Measurements from ENCODE around the gene TRPV3. TPM values are rescaled to one million over a fixed set of nuclear protein-coding genes. Genes with fewer than 3 reads are reported as not detected.
"Not testable (repeated sequence)": the region's sequence is repeated elsewhere in the genome, so short reads cannot be mapped to it uniquely, and the experiment has no call there.

TRPV3 gene
- total RNA-seq, 2 donors from 2014 or later, result 0.43 to 1.5 TPM

DNA sequence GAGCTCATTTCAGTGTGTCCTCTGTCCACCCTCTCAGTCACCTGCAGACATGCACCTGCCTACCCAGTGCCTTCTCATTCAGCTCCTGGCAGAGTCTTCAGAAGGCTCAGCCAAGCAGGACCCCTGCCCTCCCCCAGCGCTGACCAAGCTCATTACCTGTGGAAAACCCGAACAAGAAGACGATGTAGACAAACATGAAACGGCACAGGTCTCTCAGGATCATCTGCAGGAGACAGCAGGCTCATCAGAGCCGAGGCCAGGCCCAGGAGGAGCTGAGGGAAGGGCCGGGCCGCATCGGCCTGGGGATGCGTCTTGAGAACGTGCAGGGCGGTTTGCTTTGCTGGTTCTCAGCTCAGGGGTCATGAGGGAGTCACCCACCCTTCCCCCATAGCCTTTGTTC, 19.4 kb upstream of the TRPV3 start:
- intact Hi-C loops (cut with DNase I, micrococcal nuclease), result no loop called here
- ATAC-seq (no peak), DNase-seq (no peak)

DNA sequence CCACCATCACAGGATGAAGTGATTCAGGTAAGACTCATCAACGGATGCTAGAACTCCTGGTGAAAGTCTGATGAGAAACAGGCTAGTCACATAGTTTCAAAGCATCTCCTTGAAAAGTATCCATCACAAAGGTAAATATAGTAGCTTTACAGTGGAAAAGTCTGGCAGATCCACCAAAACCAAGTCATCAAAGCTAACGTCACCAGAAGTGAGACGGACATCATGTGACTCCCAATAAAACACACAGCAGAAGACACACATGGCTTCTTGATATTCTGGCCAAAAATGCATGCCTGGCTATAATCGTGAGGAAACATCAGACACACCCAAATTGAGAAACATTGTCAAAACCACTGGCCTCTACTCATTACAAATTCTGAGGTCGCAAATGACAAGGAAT, 17.9 kb upstream of the TRPV3 start:
- intact Hi-C loops (cut with DNase I, micrococcal nuclease), result no loop called here
- ATAC-seq (no peak), DNase-seq (no peak)

- ATAC-seq, result no peak
- no peak for DNase-seq
- intact Hi-C loops (cut with DNase I, micrococcal nuclease), result no loop called here
These were observed 16.6 kb upstream of the TRPV3 start for GRCh38 chr17:3574231-3574630.

GRCh38 chr17:3573246-3574100, 15.9 kb upstream of the TRPV3 start:
- intact Hi-C loops (cut with DNase I, micrococcal nuclease), result no loop called here
- DNase-seq, result no peak
- no peak for ATAC-seq

- ATAC-seq (no peak), DNase-seq (no peak)
- intact Hi-C loops (cut with DNase I, micrococcal nuclease), result no loop called here
These were observed 14.6 kb upstream of the TRPV3 start for GRCh38 chr17:3572231-3572630.

DNA sequence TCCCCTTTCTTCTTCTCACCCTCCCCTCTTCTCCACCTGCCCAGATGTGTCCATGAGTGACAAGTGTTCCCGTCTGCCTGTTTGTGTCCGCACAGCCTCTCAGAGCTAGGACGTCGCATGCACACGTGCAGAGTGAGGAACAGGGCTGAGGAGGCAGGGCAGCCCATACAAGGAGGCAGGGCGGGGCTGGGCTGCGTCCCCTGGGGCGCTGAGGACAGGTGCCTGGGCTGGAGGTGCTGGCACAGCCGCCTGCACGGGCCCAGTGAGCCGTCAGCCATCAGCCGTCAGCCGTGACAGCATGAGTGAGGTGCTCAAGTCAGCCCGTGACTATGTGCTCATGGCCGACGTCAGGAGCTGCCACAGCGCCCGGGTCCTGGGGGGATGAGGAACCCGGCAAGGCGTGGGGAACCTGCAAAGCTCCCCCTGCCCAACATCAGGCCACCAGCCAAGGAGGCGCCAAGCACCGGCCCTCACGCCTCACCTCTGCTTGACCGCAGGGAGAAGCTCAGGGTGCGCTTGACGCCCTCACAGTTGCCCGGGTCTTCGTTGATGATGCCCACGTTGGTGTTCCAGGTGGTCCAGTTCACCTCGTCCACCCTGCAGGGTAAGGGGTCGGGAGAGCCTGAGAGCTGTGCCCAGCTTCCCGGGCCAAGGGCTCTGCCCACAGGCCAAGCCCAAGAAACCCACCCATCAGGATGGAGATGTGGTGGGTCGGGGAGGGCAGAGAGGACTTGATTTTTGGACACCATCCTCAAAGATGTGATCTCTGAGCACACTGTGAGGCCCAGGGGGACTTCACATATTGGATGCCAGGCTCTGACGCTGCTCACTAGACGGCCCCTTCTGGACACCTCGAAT, 13.7 kb upstream of the TRPV3 start:
- no peak for ATAC-seq
- DNase-seq, result no peak
- intact Hi-C loops (cut with DNase I, micrococcal nuclease), result no loop called here

DNA sequence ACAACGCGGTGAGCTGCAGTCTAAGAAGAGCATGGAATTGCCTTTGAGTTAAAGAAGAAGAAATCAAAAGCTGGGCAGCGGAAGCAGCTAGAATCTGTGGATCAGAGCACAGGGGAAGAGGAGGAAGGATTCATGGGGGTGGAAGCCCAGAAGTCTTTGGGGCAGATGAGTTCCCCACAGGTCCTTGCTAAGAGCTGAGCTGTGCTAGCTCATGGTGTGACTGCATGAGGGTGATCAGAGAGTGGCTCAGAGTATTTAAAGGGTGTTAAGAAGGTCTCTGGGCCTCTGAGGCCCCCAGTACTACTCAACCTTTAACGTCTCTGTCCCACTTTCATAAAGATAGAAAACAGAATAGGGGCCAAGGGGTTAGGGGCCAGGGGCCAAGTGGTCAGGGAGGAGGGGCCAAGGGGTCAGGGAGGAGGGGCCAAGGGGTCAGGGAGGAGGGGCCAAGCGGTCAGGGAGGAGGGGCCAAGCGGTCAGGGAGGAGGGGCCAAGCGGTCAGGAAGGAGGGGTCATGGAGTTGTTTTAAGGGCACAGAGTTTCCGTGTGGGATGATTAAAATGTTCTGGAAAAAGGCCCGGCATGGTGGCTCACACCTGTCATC, 12.0 kb upstream of the TRPV3 start:
- ATAC-seq (no peak), DNase-seq (no peak)
- intact Hi-C loops (cut with DNase I, micrococcal nuclease), result no loop called here

DNA sequence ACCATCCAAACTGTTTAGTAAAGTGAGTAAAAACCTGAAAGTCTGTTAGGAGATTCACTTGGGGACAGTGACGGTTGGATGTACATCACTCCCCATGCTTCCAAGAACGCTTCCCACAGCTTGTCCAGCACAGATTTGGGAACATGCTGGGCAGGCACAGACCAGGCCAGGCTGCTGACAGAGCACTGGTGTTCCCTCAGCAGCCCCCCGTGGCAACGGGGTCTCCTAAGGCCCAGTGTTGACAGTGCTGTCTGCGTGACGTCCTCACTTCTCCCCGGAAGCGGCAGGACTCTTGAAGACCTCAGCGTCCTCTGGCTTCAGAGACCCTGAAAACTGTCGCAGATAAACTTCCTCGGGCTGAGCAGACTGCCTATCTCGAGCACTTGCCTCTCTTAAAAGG, 8.9 kb upstream of the TRPV3 start:
- intact Hi-C loops (cut with DNase I, micrococcal nuclease), result no loop called here
- ATAC-seq (no peak), DNase-seq (no peak)

GRCh38 chr17:3565143-3565542, 7.5 kb upstream of the TRPV3 start:
- intact Hi-C loops (cut with DNase I, micrococcal nuclease), result no loop called here
- no peak for DNase-seq
- no peak for ATAC-seq

DNA sequence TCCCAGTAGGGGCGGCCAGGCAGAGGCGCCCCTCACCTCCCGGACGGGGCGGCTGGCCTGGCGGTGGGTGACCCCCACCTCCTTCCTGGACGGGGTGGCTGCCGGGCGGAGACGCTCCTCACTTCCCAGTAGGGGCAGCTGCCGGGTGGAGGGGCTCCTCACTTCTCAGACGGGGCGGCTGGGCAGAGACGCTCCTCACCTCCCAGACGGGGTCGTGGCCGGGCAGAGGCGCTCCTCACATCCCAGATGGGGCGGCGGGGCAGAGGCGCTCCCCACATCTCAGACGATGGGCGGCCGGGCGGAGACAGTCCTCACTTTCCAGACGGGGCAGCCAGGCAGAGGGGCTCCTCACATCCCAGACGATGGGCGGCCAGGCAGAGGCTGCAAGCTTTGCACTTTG, 6.6 kb upstream of the TRPV3 start:
- intact Hi-C loops (cut with DNase I, micrococcal nuclease); DNase-seq; ATAC-seq: not testable (repeated sequence)

- DNase-seq (no peak), ATAC-seq (no peak)
- intact Hi-C loops (cut with DNase I, micrococcal nuclease), result no loop called here
These were observed 1.6 kb upstream of the TRPV3 start for GRCh38 chr17:3559270-3559645.

DNA sequence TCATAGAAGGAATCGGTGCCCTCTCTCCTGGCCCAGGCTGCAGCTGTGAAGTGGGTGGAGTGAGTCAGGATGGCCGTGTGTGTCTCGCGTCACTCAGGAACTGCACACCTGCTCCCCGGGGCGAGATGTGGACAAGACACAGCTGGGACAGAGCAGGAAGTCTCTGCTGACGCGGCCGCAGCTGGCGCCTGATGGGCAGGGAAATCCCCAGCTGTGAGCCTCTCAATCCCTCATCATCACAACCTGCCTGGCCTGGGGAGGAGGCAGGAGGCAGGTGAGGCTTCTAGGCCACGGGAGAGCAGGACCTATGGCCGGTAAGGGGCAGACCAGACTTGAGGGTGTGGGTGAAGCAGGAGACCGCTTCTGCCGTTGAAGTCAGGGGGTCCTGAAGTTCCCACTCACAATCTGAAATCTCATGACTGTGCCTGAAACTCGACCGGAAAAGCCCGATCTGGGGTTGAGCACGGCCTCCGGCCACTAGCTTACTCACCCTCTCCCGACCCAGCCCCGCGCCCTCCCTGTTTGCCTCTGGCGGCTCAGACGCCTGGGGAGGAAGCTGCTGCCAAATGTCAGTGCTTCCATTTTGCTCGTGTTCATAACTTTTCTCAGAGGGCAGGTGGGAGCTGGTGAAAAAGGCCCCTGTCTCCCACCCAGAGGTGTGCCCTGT, 1.1 kb upstream of the TRPV3 start:
- DNase-seq, result peak; percentile 67 to 70
- intact Hi-C loops (cut with DNase I, micrococcal nuclease), result no loop called here
- ATAC-seq, result peak; percentile 80

- ATAC-seq (peak; percentile 14), DNase-seq (no peak)
- intact Hi-C loops (cut with DNase I, micrococcal nuclease), result no loop called here
These were observed 470 bp downstream of the TRPV3 start for GRCh38 chr17:3556916-3557767.

GRCh38 chr17:3556239-3556915, 1.2 kb downstream of the TRPV3 start:
- ATAC-seq (no peak), DNase-seq (no peak)
- intact Hi-C loops (cut with DNase I, micrococcal nuclease), result no loop called here

DNA sequence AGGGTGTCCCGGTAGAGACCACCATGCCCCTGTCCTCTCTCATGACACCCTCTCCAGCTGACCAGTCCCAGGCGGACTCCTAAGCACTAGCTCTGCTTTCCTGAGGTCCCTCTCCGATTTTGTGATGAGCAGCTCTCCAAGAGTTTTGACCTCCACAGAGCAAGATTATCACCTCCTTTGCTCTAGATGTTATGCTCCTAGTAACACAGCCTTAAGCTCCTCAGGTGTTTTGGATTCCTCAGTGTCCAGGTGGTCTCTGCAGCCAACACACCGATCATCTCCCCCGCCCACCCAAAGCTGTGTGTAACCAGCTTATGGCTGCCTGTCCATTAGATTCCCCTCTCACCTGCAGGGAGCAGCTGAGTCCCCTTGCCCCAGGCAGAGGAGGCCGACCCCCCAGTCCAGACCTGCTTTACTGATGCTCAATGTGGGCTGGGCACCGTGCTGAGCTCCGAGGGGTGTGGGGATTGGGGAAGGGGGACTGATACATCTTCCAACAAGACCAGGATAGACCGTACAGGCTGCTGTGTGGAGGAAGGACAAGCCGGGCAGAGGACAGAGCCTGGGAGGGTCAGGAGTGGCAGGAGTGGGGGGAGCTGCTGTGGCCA, 2.3 kb downstream of the TRPV3 start:
- intact Hi-C loops (cut with DNase I, micrococcal nuclease), result no loop called here
- ATAC-seq (no peak), DNase-seq (no peak)

DNA sequence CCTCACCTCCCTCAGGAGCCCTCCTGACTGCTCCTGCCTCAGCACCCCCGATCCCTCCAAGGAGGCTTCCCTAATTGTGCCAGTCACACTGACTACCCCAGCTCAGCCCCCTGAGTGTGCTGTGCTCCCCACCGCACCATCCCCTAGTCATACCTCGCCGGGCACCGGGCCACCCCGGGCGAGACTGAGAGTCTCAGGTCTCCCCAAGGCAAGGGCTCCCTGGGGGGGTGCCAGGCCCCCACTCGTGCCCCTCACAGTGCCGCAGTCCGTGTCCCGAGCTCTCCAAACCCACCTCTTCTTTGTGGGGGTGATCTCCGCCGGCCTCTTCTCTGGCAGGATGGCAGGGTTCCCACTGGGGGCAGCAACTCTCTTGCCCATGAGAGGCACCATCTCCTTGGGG, 3.2 kb downstream of the TRPV3 start:
- DNase-seq (no peak), ATAC-seq (no peak)
- intact Hi-C loops (cut with DNase I, micrococcal nuclease), result no loop called here

Measured in left colon (tissue), 2 donors.